K562 (cell line): ENCODE measurements around the gene TAF11L6. TPM values are rescaled to one million over a fixed set of nuclear protein-coding genes. Genes with fewer than 3 reads are reported as not detected.
"Not testable (repeated sequence)": the region's sequence is repeated elsewhere in the genome, so short reads cannot be mapped to it uniquely, and the experiment has no call there.

Experiments
- ATAC-seq: fragments of 200-7000 bp; cut with Tn5 transposase; 3 replicates; pipeline ENCODE4 v1.9.1; 2020; ENCODE audit warnings: moderate library complexity
- BruUV-seq: library from RNA; stranded (reverse); fragments of 400-500 nt; replicated peaks from 2 replicates; lab custom pipeline; 2021; lab: Mats Ljungman, UMichigan
- CTCF ChIA-PET: fragments of 300-600 bp; formaldehyde crosslinking; extraction: SDS; loops from one replicate; lab custom pipeline; 2021; ENCODE audit warnings: low intra/inter-chr PET ratio; lab: Yijun Ruan, JAX
- POLR2A ChIA-PET: fragments of 300-600, 350-650 bp; sonication (Branson Sonifier 250); formaldehyde crosslinking; extraction: SDS; loops from one replicate; lab custom pipeline; 2021; ENCODE audit warnings: antibody characterized with exemption, inconsistent platforms; lab: Yijun Ruan, JAX
- DNase-seq, 4 experiments: peaks; one replicate each; pipeline versions ENCODE4 v3.0.0 to v3.0.0-alpha.2; 2011 to 2018; ENCODE audit warnings: low spot score in 3 of 4, mixed read lengths in 3 of 4; ENCODE audit errors: extremely low read depth in 1 of 4
- FAIRE-seq: peaks from 2 replicates; lab custom pipeline; 2011; peaks lifted over from hg19 to GRCh38; lab: Jason Lieb, UNC
- H2AFZ ChIP-seq: 2 replicates; pipeline ENCODE4 v1.6.0; 2011; ENCODE audit warnings: low read depth, low read length, control low read depth, inconsistent platforms
- H3K27ac ChIP-seq: fragments of 200-600 bp; 3 replicates; pipeline ENCODE4 v1.8.0; 2011; ENCODE audit warnings: low read depth, mild to moderate bottlenecking, control low read depth, inconsistent platforms, low read length, moderate library complexity, mixed read lengths; ENCODE audit errors: extremely low read depth
- H3K27me3 ChIP-seq, 2 experiments: fragments of 300-600 bp in 1 of 2; 2 replicates in 1 of 2; 3 replicates in 1 of 2; pipeline versions ENCODE4 v1.6.0 to v1.8.0; 2011; ENCODE audit warnings: inconsistent platforms in 2 of 2, low read length in 2 of 2, mild to moderate bottlenecking in 1 of 2, mixed read lengths in 1 of 2, moderate library complexity in 1 of 2; ENCODE audit not compliant: control insufficient read depth in 2 of 2, insufficient read depth in 2 of 2
- H3K36me3 ChIP-seq: fragments of 300-600 bp; 3 replicates; pipeline ENCODE4 v1.8.0; 2011; ENCODE audit warnings: mild to moderate bottlenecking, low read length, inconsistent platforms; ENCODE audit not compliant: control insufficient read depth, insufficient read depth
- H3K4me1 ChIP-seq, 2 experiments: fragments of 200-600 bp in 1 of 2; replicated peaks in 1 of 2; 2 replicates in 1 of 2; 3 replicates in 1 of 2; pipeline versions ENCODE4 v1.5.1 to v1.8.0; 2011; ENCODE audit warnings: inconsistent platforms in 2 of 2, low read length in 2 of 2, mild to moderate bottlenecking in 1 of 2, mixed read lengths in 1 of 2, moderate library complexity in 1 of 2; ENCODE audit not compliant: control insufficient read depth in 2 of 2, insufficient read depth in 2 of 2
- H3K4me2 ChIP-seq: 2 replicates; pipeline ENCODE4 v1.6.1; 2011; ENCODE audit warnings: low read length, control low read depth, inconsistent platforms, mixed read lengths; ENCODE audit not compliant: insufficient read depth
- H3K4me3 ChIP-seq: fragments of 200-600 bp; sonication (generic), shearing (Covaris generic); 2 replicates; pipeline ENCODE4 v1.5.1; 2016; ENCODE audit warnings: control low read depth, inconsistent platforms
- H3K79me2 ChIP-seq: fragments of 200-600 bp; 3 replicates; pipeline ENCODE4 v1.8.0; 2011; ENCODE audit warnings: low read length, inconsistent platforms; ENCODE audit not compliant: control insufficient read depth, insufficient read depth
- H3K9ac ChIP-seq, 2 experiments: 2 replicates each; pipeline versions ENCODE4 v1.6.0 to v1.6.1; 2011; ENCODE audit warnings: low read depth in 2 of 2, low read length in 2 of 2, control low read depth in 1 of 2, inconsistent platforms in 1 of 2, mild to moderate bottlenecking in 1 of 2, mixed read lengths in 1 of 2; ENCODE audit not compliant: insufficient read depth in 1 of 2
- H3K9me1 ChIP-seq: one replicate; pipeline ENCODE4 v1.6.0; 2011; ENCODE audit warnings: inconsistent platforms, mild to moderate bottlenecking, low read length, moderate library complexity; ENCODE audit not compliant: control insufficient read depth, insufficient read depth
- H3K9me3 ChIP-seq: replicated peaks from 2 replicates; pipeline ENCODE4 v1.5.1; 2011; ENCODE audit warnings: low read depth, low read length, inconsistent platforms; ENCODE audit not compliant: control insufficient read depth, insufficient read depth
- H4K20me1 ChIP-seq: replicated peaks from 2 replicates; pipeline ENCODE4 v1.6.1; 2011; ENCODE audit warnings: low read length, inconsistent platforms, mixed read lengths; ENCODE audit not compliant: control insufficient read depth, insufficient read depth
- ELF1 ChIP-seq: fragments of 200-800 bp; sonication (Bioruptor generic); IDR thresholded peaks from 2 replicates; pipeline ENCODE4 v1.6.1; 2016; ENCODE audit warnings: missing genetic modification characterization, missing compliant biosample characterization
- WGBS: fragments of 100-300 bp; shearing (Covaris generic); methylation state at CpG from one replicate; pipeline ENCODE4 v1.1.6; 2016; ENCODE audit warnings: low coverage, mixed read lengths; ENCODE audit not compliant: insufficient coverage; ENCODE audit errors: missing lambda C conversion rate; 5-methylcytosine and 5-hydroxymethylcytosine counted together
- in situ Hi-C: fragments of 300-500 bp; cut with MboI; formaldehyde crosslinking; loops from 4 replicates; pipeline ENCODE4 v1.15.0; 2018; ENCODE audit warnings: inconsistent platforms, mixed read lengths
- intact Hi-C: fragments of 100-400 bp; cut with micrococcal nuclease; formaldehyde crosslinking; loops from 2 replicates; pipeline ENCODE4 v1.14.2; 2022
- polyA plus RNA-seq, 8 experiments: library from polyadenylated mRNA; depleted of rRNA in 4 of 8; stranded (reverse) in 5 of 8; unstranded in 3 of 8; fragments of >200 nt; fragmentation: Nextera tagmentation in 2 of 8; fragmentation: Illumina TruSeq in 1 of 8; extraction: Ambion mirVana in 2 of 8; extraction: Trizol in 1 of 8; gene quantifications; 2 replicates each; pipeline versions ENCODE4 v1.2.1 to v1.2.3, GENCODE V29; 2011 to 2014; ENCODE audit warnings: inconsistent platforms in 1 of 8, missing spikeins in 1 of 8
- total RNA-seq, 7 experiments: library from RNA; depleted of rRNA in 6 of 7; stranded (reverse); fragments of >200 nt in 6 of 7; fragmentation: Illumina TruSeq in 2 of 7; extraction: Trizol in 2 of 7; gene quantifications; 2 replicates each; pipeline versions ENCODE4 v1.2.1 to v1.2.3, GENCODE V29; 2011 to 2021; ENCODE audit warnings: low replicate concordance in 1 of 7

Gene TAF11L6
- total and polyA plus RNA-seq, 9 of the 15 experiments (the other 6 are each of a cell fraction or from before 2014, with no cell fraction given), result not detected

DNA sequence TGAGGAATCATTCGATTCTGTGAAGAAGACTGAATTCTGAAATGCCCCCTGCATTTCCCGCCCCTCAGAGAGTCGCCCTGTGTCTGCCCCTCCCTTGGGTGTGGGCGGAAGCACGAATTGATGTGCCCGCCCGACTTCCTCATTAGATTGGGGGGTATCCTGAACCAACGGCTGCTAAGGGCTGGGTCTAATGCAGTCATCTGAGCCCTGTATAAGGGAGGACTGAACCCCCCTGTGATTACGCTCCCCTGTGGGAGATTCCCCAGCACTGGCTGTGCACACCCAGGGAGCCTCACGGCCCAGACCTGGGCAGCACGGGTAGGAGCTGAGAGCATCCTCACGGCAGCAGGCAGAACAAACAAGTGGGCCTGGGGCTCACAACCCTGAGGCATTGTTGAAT is 10.9 kb upstream of the TAF11L6 start:
- H3K27ac ChIP-seq, POLR2A ChIA-PET, FAIRE-seq, H3K4me2 ChIP-seq, H3K36me3 ChIP-seq, H3K27me3 ChIP-seq, intact Hi-C loops, H2AFZ ChIP-seq, DNase-seq, H3K4me3 ChIP-seq, H3K9ac ChIP-seq, H3K9me3 ChIP-seq, H3K4me1 ChIP-seq, BruUV-seq, in situ Hi-C loops, CTCF ChIA-PET, H3K9me1 ChIP-seq, H4K20me1 ChIP-seq, ATAC-seq, H3K79me2 ChIP-seq: not testable (repeated sequence)
- TF ChIP-seq ELF1 (tag), result peak; percentile 41; the same call in 1 of the 2 replicates
- WGBS, result 2% methylated on average over 8 of the region's 12 CpGs

DNA sequence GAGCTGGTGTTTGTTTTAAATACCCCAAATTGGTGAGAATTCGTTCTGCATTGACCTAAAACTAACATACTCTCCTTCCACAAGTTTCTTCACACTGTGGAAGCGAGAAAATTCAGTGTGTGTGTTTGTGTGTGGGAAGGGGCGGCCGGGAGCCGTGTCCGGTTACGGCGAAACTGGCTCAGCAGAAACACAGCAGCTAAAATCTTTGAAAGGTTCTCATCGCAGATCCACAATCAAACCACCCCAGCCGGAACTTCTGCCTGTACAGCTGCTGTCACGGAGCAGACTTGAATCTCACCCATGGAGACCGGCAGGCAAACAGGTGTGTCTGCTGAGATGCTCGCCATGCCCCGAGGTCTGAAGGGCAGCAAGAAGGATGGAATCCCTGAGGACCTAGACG is 10.4 kb upstream of the TAF11L6 start, which contains the start of gene TAF11L3:
TAF11L3 (plus strand) TSS at position 301 of the 400 bp plus-strand sequence.
- H3K9ac ChIP-seq, ATAC-seq, intact Hi-C loops, H3K36me3 ChIP-seq, FAIRE-seq, H3K27me3 ChIP-seq, H3K9me3 ChIP-seq, in situ Hi-C loops, H4K20me1 ChIP-seq, DNase-seq, H3K27ac ChIP-seq, H3K79me2 ChIP-seq, POLR2A ChIA-PET, H3K4me2 ChIP-seq, H3K4me3 ChIP-seq, CTCF ChIA-PET, H3K4me1 ChIP-seq, BruUV-seq, H3K9me1 ChIP-seq, H2AFZ ChIP-seq: not testable (repeated sequence)
- WGBS, result no CpG with 5 or more reads among the region's 15 CpGs

DNA sequence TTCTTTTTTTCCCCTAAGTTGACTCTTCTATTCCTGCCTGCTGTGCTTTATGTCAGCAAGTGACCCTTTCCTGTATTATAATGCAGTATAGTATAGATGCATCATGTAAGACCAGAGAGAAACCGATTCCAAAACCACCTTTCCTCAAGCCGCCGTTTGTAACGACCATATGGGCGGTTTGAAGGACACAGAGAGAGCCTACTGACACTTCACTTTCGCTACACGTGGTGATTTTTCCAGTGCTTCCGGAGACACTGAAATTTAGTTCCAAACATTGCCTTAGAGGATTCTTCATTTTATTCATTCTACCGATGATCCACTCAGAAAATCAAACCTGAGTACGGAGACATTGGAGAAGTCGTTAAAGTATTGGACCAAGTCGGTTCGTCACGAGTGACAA is 9.0 kb upstream of the TAF11L6 start:
- DNase-seq, ATAC-seq, H3K4me3 ChIP-seq, H3K4me1 ChIP-seq, H3K9ac ChIP-seq, CTCF ChIA-PET, POLR2A ChIA-PET, H3K9me3 ChIP-seq, FAIRE-seq, in situ Hi-C loops, H3K27ac ChIP-seq, H3K79me2 ChIP-seq, H3K27me3 ChIP-seq, H3K4me2 ChIP-seq, intact Hi-C loops, H3K9me1 ChIP-seq, BruUV-seq, H3K36me3 ChIP-seq, H2AFZ ChIP-seq, H4K20me1 ChIP-seq: not testable (repeated sequence)
- under 1% methylated on average over 8 of the region's 14 CpGs for WGBS

DNA sequence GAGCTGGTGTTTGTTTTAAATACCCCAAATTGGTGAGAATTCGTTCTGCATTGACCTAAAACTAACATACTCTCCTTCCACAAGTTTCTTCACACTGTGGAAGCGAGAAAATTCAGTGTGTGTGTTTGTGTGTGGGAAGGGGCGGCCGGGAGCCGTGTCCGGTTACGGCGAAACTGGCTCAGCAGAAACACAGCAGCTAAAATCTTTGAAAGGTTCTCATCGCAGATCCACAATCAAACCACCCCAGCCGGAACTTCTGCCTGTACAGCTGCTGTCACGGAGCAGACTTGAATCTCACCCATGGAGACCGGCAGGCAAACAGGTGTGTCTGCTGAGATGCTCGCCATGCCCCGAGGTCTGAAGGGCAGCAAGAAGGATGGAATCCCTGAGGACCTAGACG is 7.0 kb upstream of the TAF11L6 start, which contains the start of gene TAF11L4:
TAF11L4 (plus strand) TSS at position 301 of the 400 bp plus-strand sequence.
- CTCF ChIA-PET, result not testable (repeated sequence)

More for the DNA sequence above, 7.0 kb upstream of the TAF11L6 start, which contains the start of gene TAF11L4:
- H3K36me3 ChIP-seq, in situ Hi-C loops, H3K27me3 ChIP-seq, H3K4me3 ChIP-seq, H3K9me3 ChIP-seq, POLR2A ChIA-PET, FAIRE-seq, H4K20me1 ChIP-seq, H3K4me2 ChIP-seq, H3K9me1 ChIP-seq, H3K4me1 ChIP-seq, ATAC-seq, H3K27ac ChIP-seq, H3K79me2 ChIP-seq, H2AFZ ChIP-seq, H3K9ac ChIP-seq, intact Hi-C loops, DNase-seq: not testable (repeated sequence)
- no CpG with 5 or more reads among the region's 15 CpGs for WGBS
- TSS peak; percentile 79 for BruUV-seq
